Esophagus muscularis mucosa (tissue), 4 donors: ENCODE data around the gene KIF26B. TPM values are rescaled to one million over a fixed set of nuclear protein-coding genes. Genes with fewer than 3 reads are reported as not detected.

Experiments
- DNase-seq: peaks from one replicate; pipeline ENCODE4 v3.0.0-alpha.2; 2017; ENCODE audit errors: extremely low spot score
- H3K27ac ChIP-seq, 4 donors: fragments of 200-600 bp; sonication (generic); replicated peaks in 1 of 4; 1 replicate in 3 of 4; 2 replicates in 1 of 4; pipeline ENCODE4 v1.5.1; 2016 to 2019; ENCODE audit warnings: mild to moderate bottlenecking in 1 of 4
- H3K27me3 ChIP-seq, 4 donors: fragments of 200-600 bp; sonication (generic); one replicate each; pipeline versions ENCODE4 v1.5.1 to v1.6.0; 2016 to 2019
- H3K36me3 ChIP-seq, 4 donors: fragments of 200-600 bp; sonication (generic); one replicate each; pipeline ENCODE4 v1.5.1; 2016 to 2019
- H3K4me1 ChIP-seq, 4 donors: fragments of 200-600 bp; sonication (generic); one replicate each; pipeline ENCODE4 v1.5.1; 2016 to 2019
- H3K4me3 ChIP-seq, 4 donors: fragments of 200-600 bp; sonication (generic); 1 replicate in 2 of 4; 2 replicates in 2 of 4; pipeline ENCODE4 v1.5.1; 2016 to 2019; ENCODE audit warnings: mild to moderate bottlenecking in 4 of 4, moderate library complexity in 1 of 4
- H3K9me3 ChIP-seq, 4 donors: fragments of 200-600 bp; sonication (generic); 1 replicate in 3 of 4; 2 replicates in 1 of 4; pipeline ENCODE4 v1.5.1; 2016 to 2019
- CTCF ChIP-seq, 3 experiments: fragments of 200-600 bp in 2 of 3; fragments of 450-650 bp in 1 of 3; sonication (generic) in 2 of 3; IDR thresholded peaks; one replicate each; pipeline ENCODE4 v1.5.1; 2017 to 2019; ENCODE audit warnings: antibody characterized with exemption in 3 of 3, mild to moderate bottlenecking in 2 of 3, moderate library complexity in 1 of 3
- EP300 ChIP-seq: sonication (generic); formaldehyde crosslinking; IDR thresholded peaks from one replicate; pipeline ENCODE4 v1.6.1; 2017; ENCODE audit warnings: antibody characterized with exemption
- POLR2A ChIP-seq: fragments of 450-650 bp; IDR thresholded peaks from one replicate; pipeline ENCODE4 v1.6.1; 2017; ENCODE audit warnings: antibody characterized with exemption, moderate library complexity, mild to moderate bottlenecking, low read depth
- POLR2AphosphoS5 ChIP-seq, 2 donors: sonication (generic); formaldehyde crosslinking; IDR thresholded peaks; one replicate each; pipeline ENCODE4 v1.6.1; 2017; ENCODE audit warnings: antibody characterized with exemption in 2 of 2
- WGBS: methylation state at CpG from one replicate; pipeline ENCODE4 v1.1.5; 2018; 5-methylcytosine and 5-hydroxymethylcytosine counted together
- intact Hi-C: fragments of 100-400 bp; cut with DNase I; formaldehyde crosslinking; loops from one replicate; pipeline ENCODE4 v1.15.1; 2023
- total RNA-seq, 4 donors: library from RNA; depleted of rRNA; stranded (reverse); fragments of >200 nt; gene quantifications; one replicate each; pipeline versions ENCODE4 v1.1.0 to v1.2.1, GENCODE V29; 2016

KIF26B gene
- total RNA-seq, 4 donors from 2014 or later, result 0.13 to 3.7 (median 1.3) TPM

GRCh38 chr1:245416781-245417180 lies 262.0 kb downstream of the KIF26B start:
- Histone ChIP-seq H3K4me1 (peaks cover 0 to 7% (median 5%) of the 10 kb centered on the region in 4 donors), H3K9me3 (no peaks in the 10 kb centered on the region), H3K4me3 (no peak overlapping the region), H3K27ac (no peak overlapping the region), H3K36me3 (no peaks in the 10 kb centered on the region), H3K27me3 (peaks cover 0 to 5% (median 0%) of the 10 kb centered on the region in 4 donors)
- intact Hi-C loops, result no loop called here
- 94% methylated on average over 2 of the region's 2 CpGs for WGBS
- no peak for DNase-seq
- TF ChIP-seq POLR2AphosphoS5 (IDR thresholded peaks at IDR 0.05), result no peak
- no peak for TF ChIP-seq POLR2A
- TF ChIP-seq CTCF (IDR thresholded peaks at IDR 0.05), result no peak
- TF ChIP-seq EP300, result no peak

GRCh38 chr1:245418077-245418476 lies 263.3 kb downstream of the KIF26B start:
- TF ChIP-seq EP300, result no peak
- no peak for TF ChIP-seq CTCF (IDR thresholded peaks at IDR 0.05)
- no peak for TF ChIP-seq POLR2AphosphoS5 (IDR thresholded peaks at IDR 0.05)
- no peak for TF ChIP-seq POLR2A
- intact Hi-C loops, result no loop called here

GRCh38 chr1:245419461-245419978 lies 264.7 kb downstream of the KIF26B start:
- Histone ChIP-seq H3K4me3 (no peak overlapping the region), H3K36me3 (no peaks in the 10 kb centered on the region), H3K4me1 (peaks cover 0 to 7% (median 5%) of the 10 kb centered on the region in 4 donors), H3K27me3 (peaks cover 0 to 5% (median 0%) of the 10 kb centered on the region in 4 donors), H3K27ac (no peak overlapping the region), H3K9me3 (no peaks in the 10 kb centered on the region)
- intact Hi-C loops, result no loop called here
- TF ChIP-seq POLR2A, result no peak
- no peak for TF ChIP-seq CTCF (IDR thresholded peaks at IDR 0.05)
- TF ChIP-seq POLR2AphosphoS5 (IDR thresholded peaks at IDR 0.05), result no peak
- no peak for TF ChIP-seq EP300
- DNase-seq, result no peak
- WGBS, result 87% methylated on average over 11 of the region's 15 CpGs

More at GRCh38 chr1:245418077-245418476, 263.3 kb downstream of the KIF26B start:
- Histone ChIP-seq H3K27me3 (peaks cover 0 to 5% (median 0%) of the 10 kb centered on the region in 4 donors), H3K4me3 (no peak overlapping the region), H3K4me1 (peaks cover 0 to 7% (median 5%) of the 10 kb centered on the region in 4 donors), H3K36me3 (no peaks in the 10 kb centered on the region), H3K27ac (no peak overlapping the region), H3K9me3 (no peaks in the 10 kb centered on the region)
- 35% methylated on average over 13 of the region's 14 CpGs for WGBS
- no peak for DNase-seq

GRCh38 chr1:245419989-245420388 lies 265.2 kb downstream of the KIF26B start:
- intact Hi-C loops, result no loop called here

More at GRCh38 chr1:245419989-245420388, 265.2 kb downstream of the KIF26B start:
- DNase-seq, result no peak
- Histone ChIP-seq H3K4me3 (no peak overlapping the region), H3K27ac (no peak overlapping the region), H3K9me3 (no peaks in the 10 kb centered on the region), H3K4me1 (peaks cover 0 to 7% (median 5%) of the 10 kb centered on the region in 4 donors), H3K27me3 (peaks cover 0 to 5% (median 0%) of the 10 kb centered on the region in 4 donors), H3K36me3 (no peaks in the 10 kb centered on the region)
- WGBS, result 68% methylated on average over 6 of the region's 7 CpGs
- no peak for TF ChIP-seq POLR2AphosphoS5 (IDR thresholded peaks at IDR 0.05)
- no peak for TF ChIP-seq POLR2A
- no peak for TF ChIP-seq EP300
- TF ChIP-seq CTCF (IDR thresholded peaks at IDR 0.05), result no peak
